Bronchus fibroblast of lung (primary cell): ENCODE measurements around the gene TMEM132E. TPM values are rescaled to one million over a fixed set of nuclear protein-coding genes. Genes with fewer than 3 reads are reported as not detected.

Experiments
- total RNA-seq: library from RNA; depleted of rRNA; stranded (reverse); fragments of >200 nt; gene quantifications from 2 replicates; pipeline ENCODE4 v1.2.3, GENCODE V29; 2015

The TMEM132E gene
- under 0.01 TPM in 1 of 2 replicates, not detected in the other for total RNA-seq

GRCh38 chr17:34579017-34579946, at the start of gene TMEM132E:
Gene TMEM132E (plus strand): TSS chr17:34579582. CDS start chr17:34581077, 1,495 bp downstream.

Other genes with a start within 250 kb of the TMEM132E start
- not detected in 2 replicates for gene CCL13, start 223.1 kb upstream of the TMEM132E start, total RNA-seq
- gene CCL1, start 216.3 kb upstream of the TMEM132E start, total RNA-seq, result not detected in 2 replicates